HG03439 (cell line): Measurements from ENCODE around the gene A4GALT.

Experiments
- ATAC-seq: cut with Tn5 transposase; IDR thresholded peaks from one replicate; pipeline ENCODE4 v1.9.1; 2021; ENCODE audit warnings: mild to moderate bottlenecking, moderate library complexity; ENCODE audit not compliant: unreplicated experiment

The A4GALT gene

DNA sequence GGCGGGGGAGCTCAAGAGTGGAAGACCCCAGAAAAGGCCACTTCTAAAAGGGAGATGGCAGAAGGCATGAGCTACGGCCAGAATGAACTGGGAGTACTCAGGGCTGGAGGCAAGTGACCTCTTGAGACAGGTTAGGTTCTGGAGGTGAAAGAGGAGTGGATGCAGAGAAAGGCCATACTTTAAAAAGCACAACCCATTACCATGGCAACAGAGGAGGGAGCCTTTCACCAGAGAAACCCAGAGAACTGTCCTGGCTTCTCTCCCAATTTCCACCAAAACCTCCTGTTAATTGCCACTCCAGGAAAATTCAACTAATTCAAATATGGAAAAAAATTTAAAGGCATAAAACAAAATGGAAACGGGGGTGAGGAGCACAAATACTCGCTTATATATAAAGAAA lies 15.8 kb downstream of the A4GALT start:
- ATAC-seq, result no peak

DNA sequence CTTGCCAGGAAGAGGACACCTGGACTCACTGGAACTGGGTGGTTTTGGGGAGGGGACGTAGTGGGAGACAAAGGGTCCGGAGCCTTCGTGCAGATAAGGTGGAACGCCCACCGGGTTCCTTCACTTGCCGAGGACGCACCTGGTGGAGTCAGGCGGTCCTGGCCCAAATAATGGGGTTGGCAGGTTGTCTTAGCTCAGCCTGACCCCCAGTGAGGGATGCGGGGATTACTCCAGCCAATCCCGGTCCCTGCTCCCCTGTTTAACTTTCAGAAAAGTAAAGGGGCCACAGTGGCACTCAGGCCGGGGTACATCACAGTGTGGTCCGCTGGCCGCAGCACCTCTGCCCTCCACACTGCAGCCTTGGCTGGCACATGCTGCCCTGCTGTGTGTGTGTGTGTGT lies 18.0 kb downstream of the A4GALT start:
- ATAC-seq, result no peak

DNA sequence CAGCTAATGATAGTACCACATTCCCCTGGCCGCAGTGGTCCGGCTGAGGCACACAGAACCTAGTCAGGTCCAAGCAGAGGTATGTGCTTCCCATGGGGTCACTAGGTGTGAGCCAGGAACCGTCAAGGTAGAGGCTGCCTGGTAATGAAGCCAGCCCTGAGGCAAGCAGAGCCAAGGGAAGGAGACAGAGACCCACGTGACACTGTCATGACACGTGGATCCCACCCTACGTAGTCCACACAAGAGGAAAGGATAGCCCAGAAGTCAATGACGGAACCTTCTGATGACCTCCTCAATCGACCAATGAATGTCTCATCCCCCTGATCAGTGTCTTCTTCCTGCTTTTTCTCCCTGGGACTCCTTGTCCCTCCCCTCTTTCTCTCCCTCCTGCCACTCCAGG lies 19.0 kb downstream of the A4GALT start:
- ATAC-seq, result no peak

DNA sequence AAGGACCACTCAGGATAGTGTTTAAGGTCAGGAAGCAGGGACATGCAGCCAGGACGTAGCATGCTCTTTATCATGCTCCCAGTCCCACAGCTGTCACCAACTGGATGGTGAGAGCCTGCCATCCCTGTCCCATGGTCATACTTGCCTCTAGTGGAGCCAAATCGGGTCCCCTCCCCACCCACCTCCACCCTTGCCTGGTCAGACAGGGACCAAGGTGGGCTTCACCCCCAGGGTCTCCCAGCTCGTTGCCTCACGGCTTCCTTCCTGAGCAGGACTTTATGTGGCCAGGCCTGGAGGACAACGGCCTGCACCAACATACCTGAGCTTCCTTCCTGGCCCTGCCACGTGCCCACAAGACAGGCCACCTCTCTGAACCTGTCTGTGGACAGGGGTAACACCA lies 19.8 kb downstream of the A4GALT start:
- no peak for ATAC-seq

DNA sequence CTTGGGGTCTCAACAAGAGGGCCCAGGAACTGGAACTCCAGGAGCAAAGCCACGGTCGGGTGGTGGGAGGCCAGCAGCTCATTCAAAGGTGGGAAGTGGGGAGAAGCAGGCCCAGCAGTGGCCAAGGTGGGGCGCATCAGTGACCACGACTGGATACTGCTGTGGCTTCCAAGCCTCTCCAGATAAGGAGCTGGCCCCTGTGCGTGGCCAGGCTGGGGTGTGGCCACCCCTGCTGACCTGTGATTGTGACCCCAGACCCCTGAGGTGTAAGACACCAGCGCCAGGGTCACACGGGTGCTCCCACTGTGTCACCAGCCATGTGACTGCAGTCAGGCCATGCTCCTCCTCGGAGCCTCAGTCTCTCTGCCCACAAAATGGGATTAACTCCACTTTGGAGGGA lies 20.3 kb downstream of the A4GALT start:
- no peak for ATAC-seq

DNA sequence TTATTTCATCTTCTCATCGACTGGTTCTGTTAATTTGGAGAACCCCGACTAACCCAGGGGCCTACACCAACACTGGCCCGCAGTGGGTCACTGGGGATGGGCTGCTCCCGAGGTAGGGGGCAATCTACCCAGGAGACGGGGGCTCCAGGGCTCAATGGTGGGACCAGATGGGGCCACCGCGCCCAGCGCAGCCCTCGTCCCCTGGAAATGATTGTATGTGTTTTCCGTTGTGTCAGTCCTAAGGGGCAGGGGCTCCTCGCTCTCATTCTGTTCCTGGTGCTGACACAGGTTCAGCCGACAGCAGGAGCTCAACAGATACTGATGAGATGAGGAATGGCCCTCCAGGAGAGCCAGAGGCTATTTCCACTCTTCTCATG lies 20.7 kb downstream of the A4GALT start:
- no peak for ATAC-seq

DNA sequence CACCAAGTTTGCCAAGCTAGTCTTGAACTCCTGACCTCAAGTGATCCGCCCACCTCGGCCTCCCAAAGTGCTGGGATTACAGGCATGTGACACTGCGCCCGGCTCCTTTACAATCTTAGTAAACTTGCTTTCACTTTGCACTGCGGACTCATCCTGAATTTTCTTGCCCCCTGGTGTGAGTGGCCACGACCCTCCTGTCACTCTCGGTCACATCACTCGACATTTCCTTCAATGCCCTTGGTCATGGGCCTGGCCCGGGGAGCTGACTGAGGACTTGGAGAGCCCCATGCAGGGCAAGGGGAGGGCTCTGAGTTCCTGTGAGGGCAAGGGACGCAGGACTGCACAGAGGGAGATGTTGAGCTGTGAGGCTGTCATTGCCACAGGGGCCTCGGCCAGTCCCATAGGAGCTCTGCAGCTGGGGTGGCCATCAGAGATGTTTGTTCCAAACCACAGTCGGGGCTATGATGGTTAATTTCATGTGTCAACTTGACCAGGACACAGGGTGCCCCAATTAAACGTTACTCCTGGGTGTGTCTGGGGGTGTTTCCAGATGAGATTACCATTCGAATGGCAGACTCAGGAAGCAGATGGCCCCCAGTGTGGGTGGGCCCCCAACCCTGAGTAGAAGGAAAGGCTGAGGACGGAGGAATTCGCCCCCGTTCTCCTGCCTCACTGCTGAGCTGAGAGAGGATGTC lies 21.2 kb downstream of the A4GALT start:
- no peak for ATAC-seq

DNA sequence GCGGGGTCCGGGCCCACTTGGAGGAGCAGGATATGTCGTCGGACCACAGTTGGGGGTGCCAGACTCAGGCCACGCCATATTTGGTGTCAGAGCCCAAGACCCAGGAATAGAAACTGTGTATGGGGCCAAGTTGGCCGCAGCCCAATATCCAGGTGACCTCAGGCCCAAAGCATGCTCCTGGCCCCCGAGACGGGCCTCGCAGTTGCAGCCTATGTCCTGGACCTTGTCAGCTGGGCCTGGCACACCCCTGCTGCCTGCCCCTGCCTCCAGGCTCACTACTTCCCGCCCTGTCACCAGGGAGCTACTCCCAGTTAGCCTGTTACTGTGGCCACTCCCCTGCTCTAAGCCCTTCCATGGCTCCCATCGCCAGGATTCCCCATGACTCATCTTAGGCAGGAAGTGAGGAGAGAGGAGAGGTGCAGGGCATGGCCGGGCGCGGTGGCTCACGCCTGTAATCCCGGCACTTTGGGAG lies 23.1 kb downstream of the A4GALT start:
- ATAC-seq, result no peak

DNA sequence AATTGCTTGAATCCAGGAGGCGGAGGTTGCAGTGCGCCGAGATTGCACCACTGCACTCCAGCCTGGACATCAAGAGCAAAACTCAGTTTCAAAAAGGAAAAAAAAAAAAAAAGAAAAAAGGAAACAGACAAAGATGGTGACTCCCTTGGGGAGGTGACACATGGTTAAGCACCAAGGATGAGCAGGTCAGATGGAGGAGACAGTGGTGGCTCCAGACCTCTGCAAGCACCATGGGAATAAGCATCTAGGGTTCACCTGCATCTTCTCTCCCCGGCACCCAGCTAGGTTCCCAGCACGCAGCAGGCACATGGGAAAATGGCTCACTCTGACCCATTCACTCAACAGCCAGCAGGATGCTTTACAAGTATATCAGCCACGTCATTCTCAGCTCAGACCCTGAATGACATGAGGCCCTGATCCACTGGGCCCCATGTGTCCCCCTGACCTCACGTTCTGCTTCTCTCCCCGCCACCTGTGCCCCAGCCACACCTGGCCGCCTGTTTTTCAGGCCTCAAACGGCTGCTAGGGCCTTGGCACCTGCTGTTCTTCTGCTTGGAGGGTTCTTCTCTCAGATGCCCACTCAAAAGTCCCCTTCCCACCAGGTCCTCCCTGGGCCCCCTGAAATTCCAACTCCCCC lies 24.2 kb downstream of the A4GALT start:
- no peak for ATAC-seq

DNA sequence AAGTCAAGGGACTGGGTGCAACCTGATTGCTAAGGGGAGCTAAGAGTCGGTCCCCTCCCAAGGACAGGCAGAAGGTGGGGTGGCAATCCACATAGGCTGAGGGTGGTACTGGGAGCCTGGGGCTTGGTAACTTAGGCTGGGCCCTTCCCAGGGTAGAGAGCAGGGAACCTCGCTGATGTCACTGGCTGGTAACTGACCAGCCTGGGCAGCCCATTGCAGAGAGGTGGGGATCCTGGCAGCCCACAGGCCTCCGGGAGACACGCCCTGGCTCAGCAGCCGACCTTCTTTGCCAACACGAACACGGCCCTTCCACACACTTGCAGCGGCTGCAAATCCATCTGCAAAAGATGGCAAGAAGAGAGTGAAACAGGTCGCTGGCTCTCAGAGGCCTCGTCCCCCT lies 25.4 kb downstream of the A4GALT start:
- no peak for ATAC-seq

DNA sequence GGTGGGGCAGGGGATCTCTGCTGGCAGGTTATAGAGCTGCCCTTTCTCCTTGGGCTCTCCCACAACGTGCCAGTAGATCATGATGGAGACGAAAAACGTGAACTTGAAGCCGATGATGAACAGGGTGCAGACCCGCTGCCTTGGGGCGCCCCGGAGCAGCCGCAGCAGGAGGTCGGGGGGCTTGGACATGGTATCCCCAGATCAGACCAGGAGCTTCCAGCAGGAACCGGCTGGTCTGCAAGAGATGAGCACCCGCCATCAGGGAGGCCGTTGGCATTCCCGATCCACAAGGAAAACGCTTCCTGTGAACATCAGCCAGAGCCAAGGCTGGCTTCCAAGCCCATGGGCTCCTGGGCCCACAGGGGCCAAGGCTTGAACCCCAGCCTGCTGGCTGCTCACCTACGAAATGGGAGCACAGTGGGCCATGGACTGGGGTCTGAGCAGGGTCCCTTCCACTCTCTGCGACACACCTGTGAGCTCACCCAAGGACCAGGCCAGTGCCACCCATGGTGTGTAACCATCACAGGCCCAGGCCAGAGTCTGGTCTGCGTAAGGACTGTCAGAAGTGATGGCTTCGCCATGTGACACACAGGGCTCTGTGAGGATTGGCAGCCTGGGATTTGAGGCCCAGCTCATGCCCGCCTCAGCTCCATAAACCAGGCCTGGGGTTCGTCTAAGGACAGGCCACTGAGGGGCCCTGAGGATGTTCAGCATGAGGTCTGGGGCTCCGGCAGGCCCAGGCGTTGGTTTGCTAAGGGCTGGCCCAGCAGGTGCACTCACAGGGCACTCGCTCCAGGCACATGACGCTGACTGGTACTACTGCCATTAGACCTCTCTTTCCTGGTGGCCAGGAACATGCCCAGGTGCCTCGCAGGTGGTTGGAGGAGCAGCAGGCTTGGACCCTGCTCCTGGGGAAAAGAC lies 26.6 kb downstream of the A4GALT start:
- ATAC-seq, result no peak

DNA sequence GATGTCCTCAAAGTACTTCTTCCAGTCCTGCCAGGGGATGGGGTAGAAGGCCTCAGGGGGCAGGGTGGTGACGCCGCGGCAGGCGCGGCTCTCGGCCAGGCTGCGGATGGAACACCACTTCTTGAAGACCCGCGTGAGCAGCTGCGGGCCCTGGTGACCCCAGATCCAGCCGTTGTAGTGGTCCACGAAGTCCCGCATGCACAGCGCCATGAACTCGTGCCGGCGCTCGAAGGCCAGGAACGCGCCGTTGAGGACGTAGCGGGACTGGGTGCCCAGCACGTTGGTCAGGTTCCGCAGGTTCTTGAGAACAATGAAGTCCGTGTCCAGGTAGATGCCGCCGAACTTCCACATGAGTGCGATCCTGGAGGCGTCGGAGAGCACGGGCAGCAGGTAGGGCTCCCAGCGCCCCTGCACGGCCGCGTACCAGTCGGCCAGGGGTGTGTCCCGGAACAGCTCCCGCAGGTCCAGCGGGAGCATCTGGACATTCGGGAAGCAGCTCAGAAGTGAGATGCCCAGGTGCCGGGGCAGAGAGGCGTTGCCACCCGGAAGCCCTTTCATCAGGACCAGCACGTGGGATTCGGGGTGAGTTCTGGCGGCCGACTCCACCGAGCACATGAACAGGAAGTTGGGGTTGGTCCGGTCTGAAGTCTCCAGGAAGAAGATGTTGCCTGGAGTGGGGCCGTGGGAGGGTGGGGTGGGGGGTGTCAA lies 27.5 kb downstream of the A4GALT start:
- ATAC-seq, result no peak

DNA sequence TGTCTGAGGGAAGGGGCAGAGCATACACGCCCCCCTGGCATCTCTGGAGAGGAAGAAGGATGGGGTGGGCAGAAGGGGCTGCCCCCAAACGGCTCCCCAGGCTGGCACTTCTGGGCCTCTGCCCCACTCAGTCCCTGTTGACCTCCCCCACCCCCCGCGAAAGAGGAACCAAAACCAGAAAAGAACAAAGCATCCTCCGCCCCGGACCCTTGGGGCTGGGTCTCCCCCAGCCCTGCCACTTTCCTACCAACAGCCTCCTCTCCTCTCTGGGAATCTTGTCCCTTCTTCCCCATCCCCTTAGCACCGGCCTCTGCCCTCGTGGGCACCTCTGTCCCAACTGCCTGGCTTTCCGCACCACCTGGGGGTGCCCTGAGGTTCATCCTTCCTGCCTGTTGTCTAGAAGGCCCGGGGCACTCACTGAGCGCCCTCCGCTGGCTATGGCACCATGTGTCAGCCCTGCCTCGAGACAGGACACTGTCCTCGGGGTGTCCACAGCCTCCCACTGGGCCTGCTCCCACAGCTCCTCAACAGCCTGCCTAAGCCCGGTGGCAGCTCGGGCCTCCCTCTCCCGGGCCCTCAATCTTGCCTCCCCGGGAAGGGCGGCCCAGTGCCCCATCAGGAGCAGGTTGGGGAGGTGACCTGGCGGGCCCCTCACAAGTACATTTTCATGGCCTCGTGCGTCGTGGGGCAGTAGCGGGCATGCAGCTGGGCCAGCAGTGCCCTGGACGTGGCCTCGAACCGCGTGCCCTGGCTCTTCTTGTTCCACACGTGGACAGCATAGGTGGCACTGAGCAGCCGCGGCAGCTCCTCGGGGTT lies 28.2 kb downstream of the A4GALT start:
- ATAC-seq, result no peak

DNA sequence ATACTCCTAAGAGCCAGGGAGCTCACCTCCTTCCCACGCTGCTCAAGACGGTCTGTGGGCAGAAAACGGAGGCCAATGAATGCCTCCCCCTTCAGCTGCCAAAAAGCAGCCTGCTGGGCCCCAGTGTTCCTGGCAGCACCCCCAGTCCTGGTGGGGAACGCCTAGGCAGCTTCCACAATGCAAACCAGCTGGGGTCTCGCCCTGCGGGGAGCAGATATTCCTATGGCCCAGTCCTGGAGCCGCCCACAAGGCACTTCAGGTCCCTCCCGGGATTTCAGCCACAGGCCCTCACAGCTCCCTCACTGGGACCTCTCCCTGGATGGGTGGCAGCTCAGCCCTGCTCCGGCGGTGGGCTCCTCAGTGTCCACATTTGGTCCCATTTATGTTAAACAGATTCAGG lies 29.2 kb downstream of the A4GALT start:
- ATAC-seq, result no peak

DNA sequence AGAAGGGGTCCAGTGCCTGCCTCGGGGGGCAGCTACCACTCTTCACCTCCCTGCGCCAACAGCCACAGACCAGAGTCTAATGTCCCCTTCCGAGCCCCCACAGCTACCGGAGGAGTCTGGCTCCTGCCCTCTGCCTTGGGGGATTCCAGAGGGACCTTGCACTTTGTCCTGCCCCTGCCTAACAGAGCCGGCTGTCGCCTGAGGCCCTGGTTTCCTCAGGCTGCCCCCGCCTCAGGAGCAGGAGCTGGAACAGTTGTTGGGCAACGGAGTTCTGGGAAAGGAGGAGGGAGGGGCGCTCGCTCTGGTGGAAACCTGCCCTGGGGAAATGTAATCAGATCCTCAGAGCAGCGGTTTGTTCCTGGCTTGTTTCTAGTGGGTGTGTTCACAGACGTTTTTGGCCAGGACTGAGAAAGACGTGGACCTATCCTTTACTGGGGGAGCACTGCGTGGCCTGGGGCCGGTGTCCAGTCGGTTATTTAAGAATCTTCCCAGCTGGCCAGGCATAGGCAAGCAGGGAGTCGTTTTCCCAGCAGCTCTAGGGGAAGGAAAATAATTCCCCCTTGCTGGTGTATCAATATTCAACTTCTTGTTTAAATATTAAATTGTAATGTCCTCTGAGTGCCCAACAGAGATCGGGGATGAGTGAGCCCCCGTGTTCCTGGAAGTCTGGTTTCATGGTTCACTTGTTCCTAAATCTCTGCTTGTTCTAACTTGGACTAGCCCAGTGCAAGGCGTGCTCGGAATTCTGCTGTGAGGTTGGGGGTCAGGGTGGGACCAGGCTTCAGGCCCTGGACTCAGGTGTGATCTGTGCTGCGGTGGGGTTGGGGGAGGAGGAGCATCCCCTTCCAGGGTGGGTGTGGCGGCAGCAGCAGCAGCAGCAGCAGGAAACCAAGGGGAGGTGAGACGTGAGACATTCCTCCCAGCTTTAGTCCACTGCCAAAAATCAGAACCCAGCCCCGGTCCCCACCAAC lies 32.1 kb downstream of the A4GALT start:
- no peak for ATAC-seq

DNA sequence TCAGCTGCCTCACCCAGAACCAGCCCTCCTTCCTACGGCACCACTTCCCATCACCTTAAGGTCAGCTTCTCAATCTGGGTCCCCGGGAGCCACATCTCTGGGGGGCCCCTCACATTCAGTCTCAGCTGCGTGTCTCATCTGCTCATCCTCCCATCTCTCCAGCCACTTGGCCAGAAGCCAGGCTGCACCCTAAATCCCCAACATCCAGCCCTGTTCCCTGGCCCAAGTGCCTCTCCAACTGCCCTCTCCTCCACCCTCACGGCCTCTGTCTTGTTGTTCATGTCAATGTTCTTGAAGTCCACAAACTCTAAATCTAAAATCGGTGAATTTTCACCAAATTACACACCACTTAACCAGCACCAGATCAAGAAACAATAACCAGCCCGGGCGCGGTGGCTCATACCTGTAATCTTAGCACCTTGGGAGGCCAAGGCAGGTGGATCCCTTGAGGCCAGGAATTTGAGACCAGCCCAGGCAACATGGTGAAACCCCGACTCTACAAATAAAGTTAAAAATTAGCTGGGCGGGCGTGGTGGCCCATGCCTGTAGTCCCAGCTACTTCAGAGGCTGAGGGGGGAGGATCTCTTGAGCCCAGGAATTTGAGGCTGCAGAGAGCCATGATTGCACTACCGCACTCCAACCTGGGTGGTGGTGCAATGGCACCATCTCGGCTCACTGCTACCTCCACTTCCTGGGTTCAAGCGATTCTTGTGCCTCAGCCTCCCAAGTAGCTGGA lies 33.7 kb downstream of the A4GALT start:
- ATAC-seq, result no peak

DNA sequence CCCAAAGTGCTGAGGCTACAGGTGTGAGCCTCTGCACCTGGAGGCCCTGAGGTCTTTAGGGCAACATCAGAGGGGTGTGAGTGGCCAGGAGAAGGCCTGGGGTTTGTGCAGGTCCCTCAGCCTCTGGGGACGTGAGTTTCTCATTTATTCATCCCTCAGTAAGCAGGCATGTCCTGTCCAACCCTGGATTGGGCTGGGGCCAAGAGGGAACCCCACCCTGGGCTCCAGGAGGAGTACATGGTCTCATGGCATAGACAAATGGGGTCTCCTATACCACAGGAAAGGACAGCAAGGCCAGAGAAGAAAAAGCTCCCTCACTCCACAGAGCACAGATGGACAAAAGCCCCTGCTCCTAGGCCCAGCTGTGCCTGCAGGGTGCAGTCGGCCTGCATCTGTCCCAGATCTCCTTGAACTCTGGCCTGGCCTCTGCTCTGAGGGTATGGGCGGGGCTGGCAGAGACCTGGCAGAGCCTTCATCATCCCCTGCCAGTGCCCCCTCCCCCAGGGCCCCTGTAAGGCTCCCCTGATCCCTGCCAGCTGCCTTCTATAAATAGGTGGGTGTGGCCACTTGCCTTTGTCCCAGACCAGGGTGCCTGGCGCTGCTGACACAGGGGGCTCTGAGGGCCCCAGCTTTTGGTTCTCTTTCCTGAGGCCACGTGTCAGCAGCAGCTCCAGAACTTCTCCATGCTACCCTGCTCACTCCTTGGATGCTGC lies 34.6 kb downstream of the A4GALT start:
- ATAC-seq, result no peak
